ENCODE results near the gene AIF1. TPM values are rescaled to one million over a fixed set of nuclear protein-coding genes. Genes with fewer than 3 reads are reported as not detected.

AIF1 gene
- total RNA-seq, 1 donor from 2014 or later, result not detected

DNA sequence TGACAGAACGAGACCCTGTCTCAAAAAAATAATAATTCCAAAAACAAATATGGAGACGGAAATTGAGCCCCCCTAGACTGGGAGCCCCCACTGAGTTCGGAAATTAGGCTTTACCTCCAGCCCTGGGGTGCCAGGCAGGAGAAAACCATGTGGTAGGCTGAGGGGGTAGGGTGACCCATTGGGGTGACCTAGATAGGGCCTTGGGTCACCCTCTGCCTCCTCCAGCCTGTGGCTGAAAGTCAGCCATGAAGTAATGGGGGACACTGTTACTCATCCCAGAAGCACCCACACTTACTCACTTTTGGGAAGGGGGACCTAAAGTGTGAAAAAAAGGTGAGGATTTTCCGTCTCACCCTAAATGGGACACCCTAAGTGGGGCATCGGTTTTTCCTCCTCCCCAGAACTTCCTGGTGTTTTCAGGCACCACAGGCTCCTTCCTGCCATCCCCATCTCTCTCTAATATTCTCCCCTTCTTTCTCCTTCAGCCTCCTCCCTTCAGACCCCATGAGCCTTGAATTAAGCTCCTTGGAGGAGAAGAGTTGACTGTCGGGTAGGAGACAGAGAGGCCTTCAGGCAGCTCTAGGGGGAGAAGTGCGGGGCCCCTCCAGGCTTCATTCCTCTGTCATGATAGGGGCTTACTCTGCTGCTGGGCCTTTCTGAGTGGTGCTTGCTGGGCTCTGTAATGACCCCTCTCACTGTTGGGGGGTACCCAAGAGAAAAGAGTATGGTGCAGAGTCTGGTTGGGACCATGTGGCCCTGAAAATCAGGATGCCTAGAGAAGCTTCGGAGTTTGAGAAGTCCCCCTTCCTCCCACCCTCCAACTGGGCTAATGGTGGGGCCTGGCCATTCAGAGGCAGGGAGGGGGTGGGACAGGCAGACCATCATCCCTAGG, 35.2 kb upstream of the AIF1 start:
- H3K27me3 Mint-ChIP-seq (ENCODE audit: low read depth), result peaks cover 15% of the 10 kb centered on the region

DNA sequence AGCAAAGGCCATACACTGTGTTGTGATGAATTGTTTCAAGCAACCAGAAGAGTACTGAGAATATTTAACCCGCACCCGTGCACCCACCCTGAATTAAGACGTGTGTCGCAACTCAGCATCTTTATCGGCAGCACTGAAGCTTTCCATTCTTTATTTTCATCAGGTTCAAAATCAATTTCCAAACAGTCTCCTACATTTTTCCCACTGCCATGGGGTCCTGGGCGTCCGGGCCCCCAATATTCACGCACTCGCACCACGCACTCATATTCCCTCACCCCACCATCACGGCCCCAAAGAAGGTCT, 34.6 kb upstream of the AIF1 start:
- Mint-ChIP-seq H3K4me1 (peaks cover 16% of the 10 kb centered on the region), H3K36me3 (ENCODE audit: low read depth) (no peaks in the 10 kb centered on the region), H3K27ac (ENCODE audit: unreplicated experiment) (no peak overlapping the region), H3K4me3 (peak overlapping the region; percentile 66), H3K27me3 (ENCODE audit: low read depth) (peaks cover 15% of the 10 kb centered on the region), H3K9me3 (no peaks in the 10 kb centered on the region)
- no peak for DNase-seq (ENCODE audit: low read depth, low spot score)
- TF ChIP-seq, protein P1, sequence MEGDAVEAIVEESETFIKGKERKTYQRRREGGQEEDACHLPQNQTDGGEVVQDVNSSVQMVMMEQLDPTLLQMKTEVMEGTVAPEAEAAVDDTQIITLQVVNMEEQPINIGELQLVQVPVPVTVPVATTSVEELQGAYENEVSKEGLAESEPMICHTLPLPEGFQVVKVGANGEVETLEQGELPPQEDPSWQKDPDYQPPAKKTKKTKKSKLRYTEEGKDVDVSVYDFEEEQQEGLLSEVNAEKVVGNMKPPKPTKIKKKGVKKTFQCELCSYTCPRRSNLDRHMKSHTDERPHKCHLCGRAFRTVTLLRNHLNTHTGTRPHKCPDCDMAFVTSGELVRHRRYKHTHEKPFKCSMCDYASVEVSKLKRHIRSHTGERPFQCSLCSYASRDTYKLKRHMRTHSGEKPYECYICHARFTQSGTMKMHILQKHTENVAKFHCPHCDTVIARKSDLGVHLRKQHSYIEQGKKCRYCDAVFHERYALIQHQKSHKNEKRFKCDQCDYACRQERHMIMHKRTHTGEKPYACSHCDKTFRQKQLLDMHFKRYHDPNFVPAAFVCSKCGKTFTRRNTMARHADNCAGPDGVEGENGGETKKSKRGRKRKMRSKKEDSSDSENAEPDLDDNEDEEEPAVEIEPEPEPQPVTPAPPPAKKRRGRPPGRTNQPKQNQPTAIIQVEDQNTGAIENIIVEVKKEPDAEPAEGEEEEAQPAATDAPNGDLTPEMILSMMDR (conservative IDR thresholded peaks at IDR 0.05), result no peak

More for the DNA sequence above, 35.2 kb upstream of the AIF1 start:
- Mint-ChIP-seq H3K27ac (ENCODE audit: unreplicated experiment) (no peak overlapping the region), H3K4me3 (peak overlapping the region; percentile 66), H3K36me3 (ENCODE audit: low read depth) (no peaks in the 10 kb centered on the region), H3K4me1 (peaks cover 16% of the 10 kb centered on the region), H3K9me3 (no peaks in the 10 kb centered on the region)
- TF ChIP-seq, protein P1 (conservative IDR thresholded peaks at IDR 0.05), result no peak
- no peak for DNase-seq (ENCODE audit: low read depth, low spot score)

DNA sequence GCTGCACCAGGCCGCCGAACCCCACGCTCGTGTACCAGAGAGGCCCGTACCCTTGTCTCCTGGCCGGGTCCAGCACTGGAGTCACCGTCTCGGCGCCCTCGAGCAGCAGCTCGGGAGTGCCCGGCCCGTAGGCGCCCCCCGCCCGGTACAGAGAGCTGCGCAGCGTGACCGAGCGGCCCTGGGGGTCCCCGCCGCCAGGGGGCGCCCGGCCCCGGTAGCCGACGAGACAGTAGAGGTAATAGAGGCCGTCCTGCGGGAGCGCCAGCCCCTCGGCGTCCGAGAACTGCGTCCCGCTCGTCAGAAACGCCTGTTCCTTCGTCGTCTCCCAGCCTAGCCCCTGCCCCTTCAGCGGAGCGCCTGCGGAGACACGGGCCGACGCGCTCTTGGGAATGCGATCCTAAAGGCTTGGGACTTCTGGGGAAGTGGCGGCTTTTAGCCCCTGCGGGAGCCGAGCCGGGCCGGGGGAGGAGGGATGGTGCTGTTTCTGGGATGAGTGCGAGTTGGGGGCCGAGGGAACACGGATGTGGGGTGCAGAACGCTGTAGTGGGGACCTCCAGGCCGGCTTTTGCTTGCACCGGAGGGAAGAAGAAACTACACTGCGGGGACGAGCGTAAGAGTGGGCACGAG, 34.1 kb upstream of the AIF1 start:
- H3K36me3 Mint-ChIP-seq (ENCODE audit: low read depth), result no peaks in the 10 kb centered on the region
- H3K4me3 Mint-ChIP-seq, result peak overlapping the region; percentile 97
- peaks cover 16% of the 10 kb centered on the region for H3K4me1 Mint-ChIP-seq
- DNase-seq (ENCODE audit: low read depth, low spot score), result peak; percentile 91
- H3K27ac Mint-ChIP-seq (ENCODE audit: unreplicated experiment), result peak overlapping the region; percentile 39
- TF ChIP-seq, protein P1 (conservative IDR thresholded peaks at IDR 0.05), result peak; percentile 100
- peaks cover 15% of the 10 kb centered on the region for H3K27me3 Mint-ChIP-seq (ENCODE audit: low read depth)
- H3K9me3 Mint-ChIP-seq, result no peaks in the 10 kb centered on the region

DNA sequence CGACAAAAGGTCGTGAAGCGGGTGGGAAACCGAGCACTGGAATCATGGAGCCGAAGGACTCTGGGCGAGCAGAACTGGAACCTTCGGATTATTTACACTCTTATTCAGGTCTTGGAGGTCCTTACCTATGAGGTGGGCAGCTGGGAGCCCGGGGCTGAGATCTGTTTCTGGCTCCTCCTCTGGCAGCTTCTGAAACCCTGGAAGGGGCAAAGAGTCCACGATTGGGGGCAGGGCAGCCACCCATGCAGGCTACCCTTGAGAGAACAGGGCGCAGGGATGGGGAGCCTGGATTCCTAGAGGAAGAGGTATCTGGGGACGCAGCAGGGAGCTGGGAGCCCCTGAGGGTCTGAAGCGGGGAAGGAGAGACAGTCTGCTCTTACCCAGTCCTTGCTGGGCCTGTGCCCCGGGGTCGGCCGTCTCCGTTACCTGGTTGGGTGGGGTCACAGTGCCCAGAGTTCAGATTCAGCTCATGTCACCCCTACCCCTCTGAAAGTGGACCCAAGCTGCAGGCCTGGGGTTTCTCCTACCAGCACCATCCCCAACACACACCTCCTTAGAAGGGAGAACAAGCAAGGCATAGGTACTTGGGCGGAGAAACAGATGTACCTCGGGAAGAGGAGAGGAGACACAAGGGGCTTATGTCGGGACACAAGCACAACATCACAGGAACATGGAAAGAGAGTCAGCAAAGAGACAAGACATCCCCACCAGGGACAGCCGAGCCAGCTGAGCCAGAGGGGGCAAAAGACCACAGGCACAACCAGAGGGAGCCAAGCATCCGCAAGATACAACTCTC, 33.4 kb upstream of the AIF1 start:
- Mint-ChIP-seq H3K27me3 (ENCODE audit: low read depth) (peaks cover 15% of the 10 kb centered on the region), H3K9me3 (no peaks in the 10 kb centered on the region), H3K4me1 (peaks cover 16% of the 10 kb centered on the region), H3K27ac (ENCODE audit: unreplicated experiment) (peak overlapping the region; percentile 39), H3K4me3 (peak overlapping the region; percentile 97), H3K36me3 (ENCODE audit: low read depth) (no peaks in the 10 kb centered on the region)
- DNase-seq (ENCODE audit: low read depth, low spot score), result no peak
- TF ChIP-seq, protein P1 (conservative IDR thresholded peaks at IDR 0.05), result no peak

DNA sequence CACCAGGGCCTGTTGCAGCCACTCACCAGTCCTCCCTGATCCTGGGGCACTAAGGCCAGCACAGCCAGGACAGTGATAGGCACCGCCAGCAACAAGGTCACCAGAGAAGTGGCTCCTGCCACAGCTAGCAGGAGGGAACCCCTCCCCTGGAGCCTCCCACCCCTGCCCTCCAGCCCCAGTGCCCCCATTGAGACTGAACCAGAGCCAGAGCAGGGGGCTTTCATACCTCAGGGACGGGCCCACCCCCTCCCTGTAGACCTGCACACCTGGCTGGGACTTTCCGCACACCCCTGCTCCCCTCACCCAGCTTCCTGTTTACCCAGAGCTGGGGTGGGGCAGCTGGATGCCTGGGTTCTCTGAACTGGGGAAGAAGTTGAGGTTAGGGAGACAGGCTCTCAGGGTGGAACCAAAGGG, 32.8 kb upstream of the AIF1 start, which contains the start of gene LTB:
TSS of gene LTB (minus strand) at position 195 of the 414 bp plus-strand sequence. CDS start at position 188, 7 bp downstream.
- TF ChIP-seq, protein P1 (conservative IDR thresholded peaks at IDR 0.05), result no peak
- Mint-ChIP-seq H3K36me3 (ENCODE audit: low read depth) (no peaks in the 10 kb centered on the region), H3K9me3 (no peaks in the 10 kb centered on the region), H3K4me3 (peak within 1 kb of the TSS; percentile 97), H3K27ac (ENCODE audit: unreplicated experiment) (peak within 1 kb of the TSS; percentile 39), H3K27me3 (ENCODE audit: low read depth) (peaks cover 15% of the 10 kb centered on the region), H3K4me1 (peaks cover 19% of the 10 kb centered on the region)
- DNase-seq (ENCODE audit: low read depth, low spot score), result no peak
